H1 (cell line): ENCODE measurements around the gene ZSCAN5A. TPM values are rescaled to one million over a fixed set of nuclear protein-coding genes. Genes with fewer than 3 reads are reported as not detected.

Source experiments
- HDAC6 ChIP-seq: IDR thresholded peaks from one replicate; pipeline ENCODE4 v1.7.1; 2012; ENCODE audit warnings: low read depth, mild to moderate bottlenecking, inconsistent platforms, low read length, moderate library complexity
- KDM1A ChIP-seq: fragments of 200-600, 300-600 bp; sonication (generic); IDR thresholded peaks from 2 replicates; pipeline ENCODE4 v1.7.1; 2016; ENCODE audit warnings: mild to moderate bottlenecking, low read length, borderline replicate concordance
- RBBP5 ChIP-seq: IDR thresholded peaks from 2 replicates; pipeline ENCODE4 v1.7.1; 2012; ENCODE audit warnings: low read depth, mild to moderate bottlenecking, inconsistent platforms, low read length, moderate library complexity, borderline replicate concordance
- SIRT6 ChIP-seq: IDR thresholded peaks from one replicate; pipeline ENCODE4 v1.7.1; 2012; ENCODE audit warnings: low read length, inconsistent platforms
- TBP ChIP-seq: IDR thresholded peaks from 2 replicates; pipeline ENCODE4 v1.6.1; 2011; ENCODE audit warnings: low read depth, low read length, improper control_type of control experiment
- polyA plus RNA-seq, 7 experiments: library from polyadenylated mRNA; depleted of rRNA in 3 of 7; stranded (reverse) in 5 of 7; unstranded in 2 of 7; fragments of >200 nt in 5 of 7; fragments of 200-250 nt in 2 of 7; gene quantifications; 1 replicate in 5 of 7; 2 replicates in 1 of 7; 4 replicates in 1 of 7; pipeline versions ENCODE4 v1.2.1 to v1.2.3, GENCODE V29; 2011 to 2013; ENCODE audit warnings: missing spikeins in 2 of 7, mixed read lengths in 2 of 7
- total RNA-seq: library from RNA; stranded (reverse); fragmentation: NEBNext Ultra II Directional; extraction: Animal tissue kit (Norgen Biotek cat#: 25700); gene quantifications from 2 replicates; pipeline ENCODE4 v1.2.1, GENCODE V29; 2021
- TF ChIP-seq, protein P1 (sequence below): IDR thresholded peaks from 2 replicates; pipeline ENCODE4 v1.6.1; 2011; ENCODE audit warnings: low read length, improper control_type of control experiment

ZSCAN5A gene
- total and polyA plus RNA-seq, 2 of the 8 experiments (the other 6 are each of a cell fraction or from before 2014, with no cell fraction given), result 8.6 to 11.0 TPM

GRCh38 chr19:56272161-56272798 lies 42.4 kb downstream of the ZSCAN5A start, which contains the start of gene EDDM13 (continued):
- TF ChIP-seq, protein P1, sequence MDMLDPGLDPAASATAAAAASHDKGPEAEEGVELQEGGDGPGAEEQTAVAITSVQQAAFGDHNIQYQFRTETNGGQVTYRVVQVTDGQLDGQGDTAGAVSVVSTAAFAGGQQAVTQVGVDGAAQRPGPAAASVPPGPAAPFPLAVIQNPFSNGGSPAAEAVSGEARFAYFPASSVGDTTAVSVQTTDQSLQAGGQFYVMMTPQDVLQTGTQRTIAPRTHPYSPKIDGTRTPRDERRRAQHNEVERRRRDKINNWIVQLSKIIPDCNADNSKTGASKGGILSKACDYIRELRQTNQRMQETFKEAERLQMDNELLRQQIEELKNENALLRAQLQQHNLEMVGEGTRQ, result no peak
- TF ChIP-seq KDM1A, result no peak
- TF ChIP-seq TBP, result no peak
- no peak for TF ChIP-seq RBBP5
- no peak for TF ChIP-seq SIRT6
- TF ChIP-seq HDAC6, result no peak
- TF ChIP-seq, all 59 proteins: peak for 0
